ENCODE results near the gene ECHDC3. TPM values are rescaled to one million over a fixed set of nuclear protein-coding genes. Genes with fewer than 3 reads are reported as not detected.

ECHDC3 gene
- total RNA-seq, 2 donors from 2014 or later: 0.41 to 1.8 TPM

- no peaks in the 10 kb centered on the region for H3K9me3 Mint-ChIP-seq
- no peak overlapping the region for H3K27ac Mint-ChIP-seq
- no peak for DNase-seq (ENCODE audit: low spot score in 2 of 2)
- ATAC-seq: no peak
- H3K36me3 Mint-ChIP-seq: no peaks in the 10 kb centered on the region
Measured at GRCh38 chr10:11810973-11811372, 68.8 kb downstream of the ECHDC3 start.

- no peaks in the 10 kb centered on the region for H3K36me3 Mint-ChIP-seq
- ATAC-seq (no peak), DNase-seq (ENCODE audit: low spot score in 2 of 2) (no peak)
- H3K27ac Mint-ChIP-seq: no peak overlapping the region
- no peaks in the 10 kb centered on the region for H3K9me3 Mint-ChIP-seq
Measured at GRCh38 chr10:11813177-11813576, 71.0 kb downstream of the ECHDC3 start.

Other genes with a start within 250 kb of the ECHDC3 start
- 1 to 10 TPM; 1.3 to 3.3 TPM for gene USP6NL, start 130.7 kb upstream of the ECHDC3 start, total RNA-seq
- 1 to 10 TPM in 1 of 2 donors, under 1 TPM in 1; 0.55 to 1.2 TPM for gene PROSER2, start 81.0 kb downstream of the ECHDC3 start, total RNA-seq